ENCODE results near the gene ARIH2. TPM values are rescaled to one million over a fixed set of nuclear protein-coding genes. Genes with fewer than 3 reads are reported as not detected.

ARIH2 gene
- polyA plus RNA-seq, 1 donor: 63.2 TPM

GRCh38 chr3:48974076-48974864 lies 55.6 kb downstream of the ARIH2 start:
- no peak for DNase-seq (ENCODE audit: low read depth)

GRCh38 chr3:48979451-48979850 lies 60.8 kb downstream of the ARIH2 start:
- no peak for DNase-seq (ENCODE audit: low read depth)

GRCh38 chr3:48980295-48980694 lies 61.7 kb downstream of the ARIH2 start:
- DNase-seq (ENCODE audit: low read depth): no peak

- DNase-seq (ENCODE audit: low read depth): no peak
Observed at GRCh38 chr3:48982016-48982415, 63.4 kb downstream of the ARIH2 start.

- DNase-seq (ENCODE audit: low read depth): no peak
Observed at GRCh38 chr3:48982686-48983085, 64.0 kb downstream of the ARIH2 start.

- DNase-seq (ENCODE audit: low read depth): no peak
Observed at GRCh38 chr3:48983096-48983495, 64.5 kb downstream of the ARIH2 start.

DNA sequence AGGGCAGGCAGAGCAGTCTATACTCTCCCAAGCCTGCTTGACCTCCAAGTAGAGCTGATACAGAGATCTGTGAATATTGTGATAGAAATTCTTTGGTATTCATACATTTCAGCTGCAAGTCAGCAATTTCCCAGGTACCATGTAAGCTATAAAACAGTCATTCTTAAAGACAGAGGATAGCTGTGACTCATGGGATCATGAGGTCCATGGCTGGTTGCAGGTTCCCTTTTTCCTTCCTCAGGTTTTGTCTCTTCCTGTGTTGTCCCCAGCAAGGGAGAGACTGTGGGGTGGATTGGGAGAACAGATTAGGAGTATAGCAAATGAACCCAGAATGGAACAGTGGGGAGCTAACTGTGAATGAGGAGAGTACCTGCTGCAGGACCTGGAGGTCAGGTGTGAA lies 66.0 kb downstream of the ARIH2 start:
- DNase-seq (ENCODE audit: low read depth): no peak

GRCh38 chr3:48985831-48986376 lies 67.3 kb downstream of the ARIH2 start:
- no peak for DNase-seq (ENCODE audit: low read depth)

DNA sequence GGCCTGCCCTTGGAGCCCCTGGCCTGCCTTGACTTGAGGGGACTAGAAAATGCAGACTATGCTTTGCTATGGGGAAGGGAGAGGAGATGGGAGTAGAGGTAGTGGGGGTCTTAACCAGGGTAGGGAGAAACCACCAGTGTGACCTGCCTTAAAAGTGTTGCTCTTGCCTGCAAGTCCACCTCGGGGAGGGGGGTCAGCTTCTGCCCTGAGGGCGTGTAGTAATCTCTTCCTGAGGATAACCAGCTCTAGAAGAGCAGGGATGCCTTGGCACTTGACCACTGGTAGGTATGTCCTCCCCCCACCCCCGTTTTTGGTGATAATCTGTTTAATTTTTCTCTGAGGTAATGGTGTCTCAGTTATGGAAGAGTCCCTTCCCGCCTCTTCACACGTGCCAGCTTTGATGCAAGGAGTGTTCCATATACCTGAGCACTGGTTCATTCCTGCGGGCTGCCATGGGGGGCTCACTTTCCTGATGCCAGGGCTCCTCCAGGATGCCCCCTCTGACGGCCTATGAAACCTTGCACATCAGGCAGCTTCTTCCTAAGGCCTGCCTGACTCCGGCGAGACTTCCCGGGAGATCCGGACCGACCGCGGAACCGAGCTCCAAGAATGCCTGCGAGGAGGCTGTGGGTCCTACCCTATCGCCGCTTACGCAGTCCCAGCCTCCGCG lies 70.6 kb downstream of the ARIH2 start:
- no peak for DNase-seq (ENCODE audit: low read depth)

DNA sequence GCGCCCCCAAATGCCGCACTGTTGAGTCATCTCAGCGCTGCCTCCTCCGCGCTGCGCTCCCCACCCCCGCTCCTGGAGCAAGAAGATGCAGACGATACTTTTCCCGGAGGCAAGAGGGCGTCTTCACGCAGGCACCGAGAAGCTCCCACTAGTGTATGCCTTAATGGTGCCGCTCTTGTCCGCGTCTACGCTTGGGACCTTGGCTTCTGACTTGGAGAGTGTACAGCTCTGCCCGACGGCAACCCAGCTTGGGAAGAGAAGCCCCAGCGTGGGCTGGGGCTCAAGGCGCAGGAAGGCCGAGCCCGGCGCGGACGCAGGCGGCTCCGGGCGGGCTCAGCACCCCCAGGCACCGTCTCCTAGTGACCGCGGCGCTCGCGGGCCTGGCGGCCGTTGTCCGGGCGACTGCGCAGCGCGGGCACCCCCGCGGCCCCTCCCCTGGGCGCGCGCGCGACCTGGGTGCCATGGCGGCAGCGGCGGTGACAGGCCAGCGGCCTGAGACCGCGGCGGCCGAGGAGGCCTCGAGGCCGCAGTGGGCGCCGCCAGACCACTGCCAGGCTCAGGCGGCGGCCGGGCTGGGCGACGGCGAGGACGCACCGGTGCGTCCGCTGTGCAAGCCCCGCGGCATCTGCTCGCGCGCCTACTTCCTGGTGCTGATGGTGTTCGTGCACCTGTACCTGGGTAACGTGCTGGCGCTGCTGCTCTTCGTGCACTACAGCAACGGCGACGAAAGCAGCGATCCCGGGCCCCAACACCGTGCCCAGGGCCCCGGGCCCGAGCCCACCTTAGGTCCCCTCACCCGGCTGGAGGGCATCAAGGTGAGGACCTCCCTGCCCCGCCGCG lies 71.4 kb downstream of the ARIH2 start, which contains the start of gene P4HTM:
P4HTM (plus strand) TSS at position 446 of the 840 bp plus-strand sequence; CDS start at position 462, 16 bp downstream.
- peak; percentile 72 for DNase-seq (ENCODE audit: low read depth)

- no peak for DNase-seq (ENCODE audit: low read depth)
Observed at GRCh38 chr3:48990636-48991469, 72.2 kb downstream of the ARIH2 start.

DNA sequence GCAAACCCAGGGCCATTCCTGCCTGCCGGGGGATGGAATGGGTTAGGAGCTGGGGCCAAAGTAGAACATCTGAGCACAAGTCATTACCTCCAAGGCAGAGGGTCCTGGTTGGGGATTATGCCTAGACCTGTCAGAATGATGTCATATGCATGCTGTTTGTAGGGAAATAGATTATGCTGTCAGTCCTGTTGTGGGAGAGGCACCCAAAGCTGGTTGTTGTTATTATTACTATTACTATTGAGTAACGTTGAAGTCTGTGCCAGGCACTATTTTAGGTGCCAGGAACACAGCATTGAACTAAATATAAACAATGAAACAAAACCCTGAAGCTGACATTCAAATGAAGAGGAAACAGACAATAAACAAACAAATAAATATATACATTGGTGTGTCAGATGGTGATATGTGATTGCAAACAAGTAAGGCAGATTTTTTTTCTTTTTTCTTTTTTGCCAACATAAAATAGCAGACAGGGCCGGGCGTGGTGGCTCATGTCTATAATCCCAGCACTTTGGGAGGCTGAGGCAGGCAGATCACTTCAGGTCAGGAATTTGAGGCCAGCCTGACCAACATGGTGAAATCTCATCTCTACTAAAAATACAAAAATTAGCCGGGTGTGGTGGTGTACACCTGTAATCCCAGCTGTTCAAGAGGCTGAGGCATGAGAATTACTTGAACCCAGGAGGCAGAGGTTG lies 73.4 kb downstream of the ARIH2 start:
- DNase-seq (ENCODE audit: low read depth): no peak

DNA sequence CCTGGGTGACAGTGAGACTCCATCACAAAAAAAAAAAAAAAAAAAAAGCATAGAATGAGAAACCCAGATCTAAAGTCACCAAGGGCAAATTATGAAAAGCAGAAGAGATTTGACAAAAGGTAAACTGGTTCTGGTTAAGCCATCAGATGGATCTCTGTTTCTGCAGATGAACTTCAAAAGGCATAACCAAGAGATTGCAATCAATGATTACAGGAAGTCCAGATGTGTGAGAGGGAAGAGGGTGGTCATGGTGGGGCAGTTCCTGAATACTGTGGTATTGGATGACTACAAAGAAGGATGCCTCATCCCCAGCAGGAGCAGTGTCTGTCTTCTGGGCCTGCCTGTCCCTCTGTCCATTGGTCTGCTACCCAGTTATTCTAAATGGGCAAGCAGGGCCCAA lies 75.2 kb downstream of the ARIH2 start:
- no peak for DNase-seq (ENCODE audit: low read depth)

DNA sequence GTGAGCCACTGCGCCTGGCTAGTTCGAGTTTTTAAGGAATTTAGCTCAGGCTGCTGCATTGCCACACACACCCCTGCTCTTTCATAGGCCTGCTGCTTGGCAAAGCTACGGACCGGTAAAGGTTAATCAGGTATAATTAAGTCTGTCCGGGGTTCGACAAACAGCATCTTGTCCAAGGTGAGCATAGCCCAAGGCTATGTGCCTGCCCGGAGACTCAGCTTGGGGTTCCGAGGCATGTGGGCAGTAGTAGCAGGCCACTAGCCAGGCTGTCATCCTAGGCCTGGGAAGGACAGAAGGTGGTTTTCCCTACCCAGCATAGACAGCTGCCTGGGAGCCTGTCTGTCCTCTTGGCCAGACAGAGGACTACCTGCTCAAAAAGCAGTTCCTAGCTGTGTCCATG lies 78.0 kb downstream of the ARIH2 start:
- DNase-seq (ENCODE audit: low read depth): no peak

GRCh38 chr3:48997102-48997635 lies 78.5 kb downstream of the ARIH2 start:
- no peak for DNase-seq (ENCODE audit: low read depth)

DNA sequence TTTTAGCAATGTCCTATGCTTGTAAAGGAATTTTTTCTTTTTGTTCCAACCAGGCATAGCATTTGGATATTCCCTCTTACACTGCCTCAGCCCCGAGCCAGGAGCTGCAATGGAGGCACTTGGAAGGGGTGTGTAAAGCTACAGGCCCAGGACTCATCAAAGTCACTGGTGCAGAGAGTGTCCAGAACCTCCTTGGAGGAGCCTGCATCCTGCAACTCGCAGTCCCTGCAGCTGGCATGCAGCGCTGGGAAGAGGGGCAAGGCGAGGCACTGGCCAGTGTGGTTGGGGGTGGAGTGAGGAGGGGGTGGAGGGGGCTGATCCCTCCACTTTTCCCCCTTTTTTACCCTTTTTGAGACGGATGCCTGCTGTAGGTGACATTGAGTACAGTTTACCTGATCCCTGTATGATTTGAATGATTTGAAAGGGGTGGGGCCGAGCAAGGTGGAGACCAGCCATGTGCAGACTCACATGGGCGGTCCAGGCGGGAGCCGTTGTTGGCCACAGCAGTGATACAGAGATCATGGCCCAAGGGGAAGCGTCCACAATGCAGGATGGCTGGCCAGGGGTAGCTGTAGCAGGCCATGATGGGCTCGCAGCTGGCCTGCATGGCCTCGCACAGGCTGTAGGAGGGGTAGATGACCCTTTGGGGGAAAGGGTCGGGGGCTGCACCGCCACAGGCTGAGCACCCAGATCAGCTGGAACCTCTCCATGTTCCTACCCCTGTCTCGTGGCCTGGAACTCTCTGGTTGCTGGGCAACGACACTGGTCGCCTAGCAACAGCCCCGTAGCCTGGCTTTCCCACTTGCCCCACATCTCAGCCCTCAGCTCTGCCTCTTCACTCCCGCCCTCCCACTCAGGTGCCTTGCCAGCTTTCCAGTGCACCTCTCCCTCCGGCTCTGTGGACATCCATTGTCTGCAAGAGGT lies 79.3 kb downstream of the ARIH2 start:
- no peak for DNase-seq (ENCODE audit: low read depth)

- no peak for DNase-seq (ENCODE audit: low read depth)
Observed at GRCh38 chr3:48999085-48999858, 80.6 kb downstream of the ARIH2 start.

GRCh38 chr3:49001155-49001554 lies 82.5 kb downstream of the ARIH2 start:
- DNase-seq (ENCODE audit: low read depth): no peak
